Measurements from ENCODE around the gene EWSR1.

The EWSR1 gene

DNA sequence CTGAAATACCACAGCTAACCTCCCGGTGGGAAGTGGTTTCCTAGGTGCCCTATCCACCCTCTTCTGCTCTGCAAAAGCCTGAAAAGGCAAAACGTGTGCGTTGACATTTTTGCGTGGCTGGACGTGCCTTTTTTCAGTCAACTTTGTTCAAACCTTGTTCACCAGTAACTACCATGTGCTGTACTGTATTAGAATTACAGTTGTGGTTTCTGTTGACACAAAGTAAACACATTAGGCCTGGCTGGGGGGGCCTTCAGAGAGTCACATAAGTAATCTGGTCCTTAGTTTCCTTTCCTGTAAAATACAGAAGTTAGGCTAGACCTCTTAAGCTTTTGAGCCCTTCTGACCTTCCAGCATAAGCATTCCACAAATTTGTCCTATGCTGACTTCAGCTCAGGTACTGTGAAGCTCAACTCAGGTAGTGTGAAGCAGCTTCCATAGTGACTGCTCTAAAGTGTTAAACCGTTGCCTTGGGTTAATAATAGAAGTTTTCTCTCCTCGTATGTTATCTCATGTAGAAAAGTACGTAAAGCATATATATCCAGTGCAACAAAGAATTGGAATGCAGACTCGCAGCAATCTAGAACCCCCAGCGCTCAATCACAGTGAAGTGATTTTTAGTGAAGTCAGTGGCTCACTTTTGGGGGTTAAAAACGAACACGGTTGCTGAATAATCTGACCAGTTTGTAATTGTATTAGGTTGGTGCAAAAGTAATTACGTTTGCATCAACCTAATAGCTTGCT lies 1.8 kb downstream of the EWSR1 start:
- DNase-seq = peak in 2 of 3 donors; percentile 18 to 32

GRCh38 chr22:29270475-29271271 lies 2.6 kb downstream of the EWSR1 start:
- peak in 2 of 3 donors; percentile 34 to 36 for DNase-seq

DNA sequence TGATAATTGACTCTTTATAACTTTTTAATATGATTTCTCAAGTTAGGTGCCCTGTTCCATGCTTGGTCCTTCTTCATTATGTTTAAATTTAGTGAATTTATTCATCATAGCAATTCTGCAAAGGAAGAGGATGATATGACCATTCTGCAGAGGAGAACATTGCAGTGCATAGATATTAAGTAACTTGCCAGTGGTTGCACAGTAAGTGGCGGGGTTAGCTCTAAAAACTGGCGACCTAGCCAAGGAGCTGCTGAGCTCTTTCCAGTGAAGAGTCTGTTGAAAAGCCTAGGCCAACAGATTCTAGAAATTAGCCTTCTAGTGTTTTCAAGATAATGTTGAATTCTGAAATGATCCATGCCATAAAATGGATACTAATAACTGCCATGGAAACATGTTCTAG lies 4.6 kb downstream of the EWSR1 start:
- no peak for DNase-seq

DNA sequence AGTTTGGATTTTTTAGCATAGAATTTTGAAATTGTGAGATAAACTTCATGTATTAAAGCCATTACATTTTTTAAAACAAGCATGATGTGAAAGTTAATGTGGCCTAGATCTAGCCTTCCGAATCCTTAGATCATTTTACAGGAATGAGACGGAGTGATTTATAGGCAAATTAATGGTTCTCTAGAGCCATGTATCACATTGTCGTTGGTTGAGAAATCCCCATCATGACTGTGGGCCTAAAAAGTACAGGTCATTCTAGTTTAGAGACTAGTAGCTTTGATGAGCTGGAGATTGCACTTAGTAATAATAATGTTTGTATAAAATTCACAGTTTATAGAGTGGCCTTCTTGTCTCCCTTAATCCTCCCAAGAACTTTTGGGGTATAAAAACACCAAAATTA lies 7.1 kb downstream of the EWSR1 start:
- peak in 1 of 3 donors; percentile 14 for DNase-seq

DNA sequence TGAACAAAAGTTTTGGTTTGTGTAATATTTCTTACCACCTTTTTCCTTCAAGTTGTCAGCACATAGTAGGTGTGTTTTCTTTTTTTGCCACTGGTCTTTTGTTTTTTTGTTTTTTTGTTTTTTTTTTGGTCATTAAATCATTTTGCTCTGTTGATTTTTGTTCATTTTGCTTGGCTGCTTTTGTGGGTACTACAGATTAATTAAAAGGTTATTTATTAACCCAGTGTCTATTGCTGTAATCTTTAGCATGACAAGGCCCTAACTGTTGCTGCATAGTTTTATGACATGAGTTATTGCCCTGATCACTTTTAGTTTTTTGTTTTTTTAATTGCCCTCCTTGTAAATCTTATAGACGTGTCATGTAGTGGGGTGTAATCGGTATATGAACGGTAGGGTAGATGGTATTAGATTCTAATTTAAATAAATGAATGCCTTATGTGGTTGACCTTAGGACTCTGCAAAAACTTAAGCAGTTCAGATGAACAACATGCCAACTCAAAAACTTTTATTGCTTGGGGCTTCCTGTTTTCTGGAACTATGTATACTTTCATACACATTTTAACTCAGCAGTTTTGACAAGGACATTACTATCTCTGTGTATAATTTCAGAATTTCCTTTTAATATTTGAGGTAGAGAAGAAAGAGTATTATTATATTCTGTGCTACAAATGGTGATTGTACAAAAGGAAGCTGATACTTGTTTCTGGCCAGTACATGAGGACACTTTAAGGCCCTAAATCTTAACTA lies 7.9 kb downstream of the EWSR1 start:
- no peak for DNase-seq

DNA sequence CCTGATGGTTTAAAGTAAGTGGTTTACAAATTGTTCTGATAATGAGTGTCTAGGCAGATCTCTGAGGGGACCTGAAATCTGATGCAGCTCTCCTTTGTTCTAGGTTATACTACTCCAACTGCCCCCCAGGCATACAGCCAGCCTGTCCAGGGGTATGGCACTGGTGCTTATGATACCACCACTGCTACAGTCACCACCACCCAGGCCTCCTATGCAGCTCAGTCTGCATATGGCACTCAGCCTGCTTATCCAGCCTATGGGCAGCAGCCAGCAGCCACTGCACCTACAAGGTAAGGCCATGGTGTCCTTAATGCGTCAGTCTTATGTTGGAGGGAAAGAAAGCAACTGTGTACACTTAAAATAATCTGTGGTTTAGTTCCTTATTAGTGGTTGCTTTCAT lies 9.9 kb downstream of the EWSR1 start:
- DNase-seq = no peak

DNA sequence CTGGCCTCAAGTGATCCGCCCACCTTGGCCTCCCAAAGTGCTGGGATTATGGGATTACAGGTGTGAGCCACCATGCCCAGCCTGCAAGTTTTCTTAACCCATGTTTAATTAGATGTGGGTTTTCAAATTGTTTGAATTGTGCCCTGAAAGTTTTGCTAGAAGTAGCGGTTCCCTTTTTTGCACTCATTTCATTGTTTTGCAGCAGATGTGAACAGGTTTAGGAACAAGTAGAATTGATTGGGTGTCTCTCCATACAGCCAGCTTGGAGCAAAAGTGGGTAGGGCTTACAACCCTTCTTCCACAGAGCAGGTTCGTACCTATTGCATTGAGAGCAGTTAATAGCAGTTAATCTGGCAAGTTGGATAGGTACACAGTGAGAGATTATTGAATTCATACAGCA lies 16.1 kb downstream of the EWSR1 start:
- no peak for DNase-seq

DNA sequence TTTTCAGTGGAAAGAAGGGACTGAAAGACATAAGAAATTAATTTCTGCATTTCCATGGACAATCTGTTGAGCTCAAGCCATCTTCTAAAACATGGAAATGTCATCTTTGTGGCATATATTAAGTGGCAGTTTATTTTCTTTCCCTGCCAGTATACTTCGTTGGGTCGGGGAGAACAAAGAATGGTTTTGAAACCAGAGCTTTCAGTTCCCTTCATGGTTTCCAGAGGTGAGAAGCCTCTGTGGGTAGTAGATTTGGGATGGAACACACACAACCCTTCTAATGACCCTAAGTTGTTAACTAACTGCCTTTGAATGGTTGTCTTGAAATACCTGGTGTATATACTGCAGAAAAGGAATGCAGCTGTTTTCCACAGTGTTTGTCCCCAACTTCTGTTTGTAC lies 20.8 kb downstream of the EWSR1 start:
- no peak for DNase-seq

- no peak for DNase-seq
These were observed 22.0 kb downstream of the EWSR1 start for GRCh38 chr22:29290061-29290460.

GRCh38 chr22:29291215-29291614 lies 23.1 kb downstream of the EWSR1 start:
- no peak for DNase-seq

- DNase-seq = no peak
These were observed 24.3 kb downstream of the EWSR1 start for GRCh38 chr22:29292379-29292778.

DNA sequence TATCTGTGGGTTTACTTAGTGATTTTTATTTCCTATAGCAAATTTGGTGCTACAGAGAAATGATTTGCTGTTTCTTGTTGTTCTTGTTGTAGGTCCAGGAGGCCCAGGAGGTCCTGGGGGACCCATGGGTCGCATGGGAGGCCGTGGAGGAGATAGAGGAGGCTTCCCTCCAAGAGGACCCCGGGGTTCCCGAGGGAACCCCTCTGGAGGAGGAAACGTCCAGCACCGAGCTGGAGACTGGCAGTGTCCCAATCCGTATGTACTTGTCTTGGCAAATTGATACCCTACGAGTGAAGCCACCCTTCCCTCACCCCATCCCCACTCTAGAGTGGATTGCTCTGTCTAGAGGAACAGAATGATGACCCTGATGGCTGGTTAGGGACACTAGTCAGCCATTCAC lies 30.6 kb downstream of the EWSR1 start:
- DNase-seq = no peak

DNA sequence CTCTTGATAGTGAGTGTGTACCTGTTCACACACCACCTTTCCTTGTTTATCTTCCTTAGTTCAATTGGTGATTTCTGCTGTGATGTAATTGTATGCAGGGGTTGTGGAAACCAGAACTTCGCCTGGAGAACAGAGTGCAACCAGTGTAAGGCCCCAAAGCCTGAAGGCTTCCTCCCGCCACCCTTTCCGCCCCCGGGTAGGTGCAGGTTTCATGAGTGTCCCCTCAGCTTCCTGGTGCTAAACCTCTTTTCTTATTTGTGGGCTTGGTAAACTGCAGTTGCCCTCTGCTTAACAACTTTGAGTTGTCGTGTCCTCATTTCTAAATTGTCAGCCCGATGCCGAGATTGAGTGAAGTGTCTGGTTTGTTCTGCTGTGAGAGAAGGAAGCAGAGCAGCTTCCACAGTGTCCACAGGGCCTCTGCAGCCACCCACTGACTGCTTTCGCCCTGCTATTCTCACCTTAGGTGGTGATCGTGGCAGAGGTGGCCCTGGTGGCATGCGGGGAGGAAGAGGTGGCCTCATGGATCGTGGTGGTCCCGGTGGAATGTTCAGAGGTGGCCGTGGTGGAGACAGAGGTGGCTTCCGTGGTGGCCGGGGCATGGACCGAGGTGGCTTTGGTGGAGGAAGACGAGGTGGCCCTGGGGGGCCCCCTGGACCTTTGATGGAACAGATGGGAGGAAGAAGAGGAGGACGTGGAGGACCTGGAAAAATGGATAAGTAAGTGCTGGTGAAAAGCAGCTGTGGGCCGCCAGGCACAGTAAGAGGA lies 31.2 kb downstream of the EWSR1 start:
- no peak for DNase-seq

- no peak for DNase-seq
These were observed 32.4 kb downstream of the EWSR1 start for GRCh38 chr22:29300467-29300806.

DNA sequence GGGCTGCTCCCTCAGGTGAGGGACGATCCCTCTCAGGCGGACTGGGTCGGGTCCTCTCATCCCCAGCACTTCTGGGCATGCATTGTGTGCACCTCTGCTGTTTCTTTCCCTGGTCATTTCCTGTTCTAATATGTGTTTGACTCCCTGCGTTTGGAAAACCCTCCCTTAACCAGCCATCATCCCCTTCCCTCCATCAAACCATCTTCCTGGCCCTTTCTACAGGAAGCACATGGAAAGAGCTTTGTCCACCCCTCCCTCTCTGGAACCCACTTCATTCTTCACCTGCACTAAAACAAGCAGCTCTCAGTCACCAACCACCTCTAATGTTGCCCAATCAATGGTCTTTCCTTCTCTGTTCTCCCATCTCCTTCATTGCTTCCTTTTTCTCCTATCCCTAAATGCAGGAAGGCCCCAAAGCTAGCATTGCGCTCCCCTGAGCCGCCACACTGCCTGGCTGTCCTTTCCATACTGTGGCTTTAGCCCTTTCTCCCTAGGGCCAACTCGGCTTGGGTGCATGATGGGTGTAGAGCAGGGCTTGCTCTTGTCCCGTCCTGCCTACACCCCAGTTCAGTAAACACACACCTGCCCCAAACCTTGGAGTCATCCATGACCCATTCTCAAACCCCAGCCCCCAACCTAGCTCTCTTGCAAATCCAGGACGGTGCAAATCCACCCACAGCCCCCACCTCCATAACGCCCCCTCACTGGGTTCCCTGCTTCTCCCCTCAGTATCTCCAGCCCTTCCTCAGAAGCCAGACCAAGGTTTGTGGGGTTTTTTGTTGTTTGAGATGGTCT lies 32.9 kb downstream of the EWSR1 start:
- DNase-seq = no peak

DNA sequence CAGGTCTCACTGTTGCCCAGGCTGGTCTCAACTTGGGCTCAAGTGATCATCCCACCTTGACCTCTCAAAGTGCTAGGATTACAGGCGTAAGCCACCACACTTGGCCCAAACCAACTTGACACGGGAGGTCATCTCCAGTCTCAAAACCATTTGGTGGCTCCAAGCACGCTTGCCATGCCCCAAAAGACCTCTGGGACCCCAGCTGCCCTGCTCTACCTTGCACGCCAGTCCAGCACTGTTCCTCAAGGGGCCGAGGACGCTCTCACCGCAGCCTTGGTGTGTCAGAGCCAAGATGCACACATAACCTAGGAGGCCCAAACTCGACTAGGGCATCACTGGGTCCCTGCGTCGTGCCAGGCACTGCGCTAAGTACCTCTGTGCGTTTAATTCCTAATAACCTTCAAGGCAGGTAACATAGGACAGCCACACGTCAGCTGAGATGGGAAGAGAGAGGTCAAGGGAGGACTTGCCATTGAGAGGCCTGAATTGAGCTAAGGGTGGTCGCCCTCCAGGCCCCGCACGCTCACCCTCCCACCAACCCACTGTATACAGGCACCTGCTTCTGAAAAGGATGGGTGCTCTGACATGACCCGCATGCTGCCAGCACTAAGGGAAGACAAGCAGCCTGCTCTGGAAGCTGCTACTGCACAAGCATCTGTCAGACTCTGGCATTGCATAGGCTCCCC lies 33.8 kb downstream of the EWSR1 start:
- no peak for DNase-seq

GRCh38 chr22:29302402-29302680 lies 34.3 kb downstream of the EWSR1 start:
- no peak for DNase-seq

GRCh38 chr22:29302681-29303465 lies 34.8 kb downstream of the EWSR1 start:
- no peak for DNase-seq

DNA sequence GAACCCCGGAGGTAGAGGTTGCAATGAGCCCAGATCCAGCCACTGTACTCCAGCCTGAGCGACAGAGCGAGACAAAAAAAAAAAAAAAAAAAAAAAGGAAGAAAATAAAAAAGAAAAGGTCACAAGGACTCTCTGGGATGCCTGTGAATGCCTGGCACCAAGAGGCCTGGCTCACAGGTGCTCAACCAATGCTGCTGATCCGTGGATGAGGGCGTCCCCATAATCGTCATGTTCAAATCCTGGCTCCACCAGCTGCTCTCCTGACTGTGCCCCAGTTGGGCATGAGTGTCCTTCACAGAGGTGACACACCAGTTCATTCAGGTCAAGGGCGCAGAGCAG lies 37.7 kb downstream of the EWSR1 start:
- DNase-seq = no peak

DNA sequence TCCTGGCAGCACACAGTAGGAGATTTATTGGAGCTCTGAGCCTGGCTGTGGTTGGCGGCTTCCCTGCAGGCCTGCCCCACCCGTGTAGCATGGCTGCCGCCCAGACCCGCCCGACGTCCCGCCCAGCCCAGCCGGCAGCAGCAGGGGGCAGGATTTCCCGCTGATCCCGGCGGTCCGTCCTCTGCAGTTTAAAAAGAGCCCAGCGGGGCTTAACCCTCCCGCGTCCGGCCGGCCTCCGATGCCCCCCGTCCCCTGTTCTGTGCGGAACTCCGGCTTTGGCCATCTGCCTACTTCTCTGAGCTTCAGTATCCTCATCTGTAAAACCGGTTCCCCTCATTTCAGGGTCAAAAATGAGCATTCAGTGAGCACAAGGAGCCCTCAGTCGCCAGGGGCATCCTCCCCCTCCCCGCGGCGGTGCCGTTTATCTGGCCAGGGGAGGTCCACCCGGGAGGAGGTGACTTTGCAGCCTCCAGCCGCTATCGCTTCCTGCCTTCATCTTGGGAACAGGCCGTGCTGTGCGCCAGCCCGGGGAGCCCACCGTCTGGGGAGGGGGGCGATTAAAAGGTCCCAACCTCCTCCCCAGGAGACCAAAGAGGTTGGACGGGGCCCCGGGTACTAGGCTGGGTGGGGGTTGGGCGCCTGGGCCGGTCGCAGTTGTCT lies 38.2 kb downstream of the EWSR1 start, which contains the start of gene GAS2L1:
Gene GAS2L1 (plus strand): TSS at position 476 of the 660 bp plus-strand sequence. CDS start 1,456 bp downstream, outside the sequence.
- DNase-seq = peak; percentile 70 to 91 (median 82)
